Activated CD8-positive, alpha-beta T cell treated with anti-CD3 and anti-CD28 coated beads for 36 hours (primary cell): ENCODE data around the gene C19orf12. TPM values are rescaled to one million over a fixed set of nuclear protein-coding genes. Genes with fewer than 3 reads are reported as not detected.
A peak's percentile ranks its signal among the peaks of the same experiment; 100 is the strongest.

ENCODE experiments used
- ATAC-seq: fragments of 200-7000 bp; cut with Tn5 transposase; one replicate; pipeline ENCODE4 v1.10.0; 2021; ENCODE audit warnings: mild to moderate bottlenecking, moderate library complexity
- CTCF ChIA-PET: fragments of 350-600 bp; sonication (Branson Sonifier 250); formaldehyde crosslinking; loops from one replicate; lab custom pipeline; 2021; ENCODE audit warnings: antibody characterized with exemption; lab: Charles Lee
- POLR2A ChIA-PET: fragments of 350-600 bp; sonication (Branson Sonifier 250); formaldehyde crosslinking; loops from one replicate; lab custom pipeline; 2021; ENCODE audit warnings: antibody characterized with exemption; lab: Charles Lee
- DNase-seq: peaks from one replicate; pipeline ENCODE4 v3.0.0-alpha.2; 2020
- H3K27ac Mint-ChIP-seq: one replicate; pipeline ENCODE4 v1.8.0; 2021; ENCODE audit warnings: mild to moderate bottlenecking, mixed read lengths
- H3K27me3 Mint-ChIP-seq: one replicate; pipeline ENCODE4 v1.8.0; 2021; ENCODE audit warnings: mixed read lengths
- H3K36me3 Mint-ChIP-seq: one replicate; pipeline ENCODE4 v1.8.0; 2021; ENCODE audit warnings: low read depth, mixed read lengths
- H3K4me1 Mint-ChIP-seq: one replicate; pipeline ENCODE4 v1.8.0; 2021; ENCODE audit warnings: low read depth, mixed read lengths
- H3K4me3 Mint-ChIP-seq: one replicate; pipeline ENCODE4 v1.8.0; 2021; ENCODE audit warnings: mild to moderate bottlenecking, moderate library complexity, mixed read lengths
- H3K9me3 Mint-ChIP-seq: one replicate; pipeline ENCODE4 v1.8.0; 2021; ENCODE audit warnings: mixed read lengths
- intact Hi-C: fragments of 100-400 bp; cut with micrococcal nuclease; formaldehyde crosslinking; loops from one replicate; pipeline ENCODE4 v1.10.0; 2022
- total RNA-seq, 2 experiments: library from RNA; stranded (reverse); gene quantifications; one replicate each; pipeline ENCODE4 v1.2.3, GENCODE V29; 2021
- TF ChIP-seq, protein P1 (sequence below): fragments of 200-600 bp; IDR thresholded peaks from one replicate; pipeline ENCODE4 v1.8.0; 2022; ENCODE audit warnings: antibody characterized with exemption, mild to moderate bottlenecking

The C19orf12 gene
- total RNA-seq, 2 experiments from 2014 or later = 33.3 to 36.6 TPM

- H3K36me3 Mint-ChIP-seq = no peaks in the 10 kb centered on the region
- intact Hi-C loops = no loop called here
- H3K9me3 Mint-ChIP-seq = no peaks in the 10 kb centered on the region
Observed at GRCh38 chr19:29724102-29724641, 9.1 kb upstream of the C19orf12 start.

DNA sequence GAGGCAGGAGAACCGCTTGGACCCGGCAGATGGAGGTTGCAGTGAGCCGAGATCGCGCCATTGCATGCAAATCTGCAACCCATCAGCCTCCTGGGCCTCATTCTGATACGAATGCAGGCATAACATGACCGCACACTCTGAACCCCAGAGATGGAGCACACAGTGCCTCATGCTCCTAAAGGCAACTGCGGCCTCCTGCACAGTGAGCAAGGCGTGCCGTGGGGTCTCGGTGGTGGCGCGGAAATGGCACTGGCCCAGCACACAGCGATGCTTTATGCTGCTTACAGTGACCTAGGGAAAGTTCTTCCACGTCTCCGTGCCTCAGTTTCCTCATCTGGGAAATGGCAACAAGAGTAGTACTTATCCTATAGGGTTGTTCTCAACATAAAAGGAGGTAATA lies 2.0 kb upstream of the C19orf12 start:
- Mint-ChIP-seq H3K4me1 (peaks cover 30% of the 10 kb centered on the region), H3K27ac (no peak overlapping the region), H3K4me3 (no peak overlapping the region), H3K36me3 (peaks cover 25% of the 10 kb centered on the region), H3K9me3 (no peaks in the 10 kb centered on the region), H3K27me3 (no peaks in the 10 kb centered on the region)
- intact Hi-C loops = loop anchor here (2.0 kb wide), 2 partner anchors 22 to 106 kb away; no protein-coding TSS in a partner anchor
- DNase-seq (no peak), ATAC-seq (no peak)
- CTCF ChIA-PET = interaction anchor here (0.9 to 20.7 kb wide), 35 partner anchors 8 to 266 kb away, joined by 3 to 300 read pairs (median 8); partner anchors contain the start of genes PLEKHF1 and POP4
- TF ChIP-seq, protein P1, sequence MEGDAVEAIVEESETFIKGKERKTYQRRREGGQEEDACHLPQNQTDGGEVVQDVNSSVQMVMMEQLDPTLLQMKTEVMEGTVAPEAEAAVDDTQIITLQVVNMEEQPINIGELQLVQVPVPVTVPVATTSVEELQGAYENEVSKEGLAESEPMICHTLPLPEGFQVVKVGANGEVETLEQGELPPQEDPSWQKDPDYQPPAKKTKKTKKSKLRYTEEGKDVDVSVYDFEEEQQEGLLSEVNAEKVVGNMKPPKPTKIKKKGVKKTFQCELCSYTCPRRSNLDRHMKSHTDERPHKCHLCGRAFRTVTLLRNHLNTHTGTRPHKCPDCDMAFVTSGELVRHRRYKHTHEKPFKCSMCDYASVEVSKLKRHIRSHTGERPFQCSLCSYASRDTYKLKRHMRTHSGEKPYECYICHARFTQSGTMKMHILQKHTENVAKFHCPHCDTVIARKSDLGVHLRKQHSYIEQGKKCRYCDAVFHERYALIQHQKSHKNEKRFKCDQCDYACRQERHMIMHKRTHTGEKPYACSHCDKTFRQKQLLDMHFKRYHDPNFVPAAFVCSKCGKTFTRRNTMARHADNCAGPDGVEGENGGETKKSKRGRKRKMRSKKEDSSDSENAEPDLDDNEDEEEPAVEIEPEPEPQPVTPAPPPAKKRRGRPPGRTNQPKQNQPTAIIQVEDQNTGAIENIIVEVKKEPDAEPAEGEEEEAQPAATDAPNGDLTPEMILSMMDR = no peak
- POLR2A ChIA-PET = interaction anchor here (1.2 to 4.6 kb wide), 13 partner anchors 9 to 225 kb away, joined by 3 to 49 read pairs (median 12); partner anchors contain the start of genes POP4 and URI1

More at GRCh38 chr19:29724102-29724641, 9.1 kb upstream of the C19orf12 start:
- peaks cover 3% of the 10 kb centered on the region for H3K27me3 Mint-ChIP-seq
- peak overlapping the region; percentile 6 for H3K27ac Mint-ChIP-seq
- ATAC-seq = peak; percentile 80
- CTCF ChIA-PET = interaction anchor here (1.0 to 2.5 kb wide), 5 partner anchors 8 to 149 kb away, joined by 3 to 15 read pairs (median 4); partner anchors contain the start of gene C19orf12
- DNase-seq = peak; percentile 69
- POLR2A ChIA-PET = interaction anchor here (1.2 kb wide), 1 partner anchor 114 kb away, joined by 4 read pairs; no protein-coding TSS in a partner anchor
- peak overlapping the region; percentile 62 for H3K4me3 Mint-ChIP-seq
- H3K4me1 Mint-ChIP-seq = peaks cover 15% of the 10 kb centered on the region
- TF ChIP-seq, protein P1 = no peak

- Mint-ChIP-seq H3K27me3 (no peaks in the 10 kb centered on the region), H3K27ac (peak overlapping the region; percentile 98), H3K4me1 (peaks cover 39% of the 10 kb centered on the region), H3K36me3 (peaks cover 29% of the 10 kb centered on the region), H3K4me3 (peak overlapping the region; percentile 97), H3K9me3 (no peaks in the 10 kb centered on the region)
- TF ChIP-seq, protein P1 = no peak
- DNase-seq = peak; percentile 52
- ATAC-seq = peak; percentile 2
- intact Hi-C loops = loop anchor here (2.0 kb wide), 2 partner anchors 21 to 105 kb away; no protein-coding TSS in a partner anchor
- ChIA-PET CTCF (interaction anchor here (0.6 to 20.7 kb wide), 48 partner anchors 9 to 1347 kb away, joined by 3 to 300 read pairs (median 5); partner anchors contain the start of genes PLEKHF1, POP4 and URI1), POLR2A (interaction anchor here (0.6 to 4.6 kb wide), 20 partner anchors 10 to 226 kb away, joined by 3 to 49 read pairs (median 7); partner anchors contain the start of genes POP4 and URI1)
Observed at GRCh38 chr19:29715701-29716581, 880 bp upstream of the C19orf12 start.

GRCh38 chr19:29714371-29714952 lies 599 bp downstream of the C19orf12 start:
- Mint-ChIP-seq H3K27ac (peak overlapping the region; percentile 93), H3K36me3 (peaks cover 38% of the 10 kb centered on the region), H3K9me3 (no peaks in the 10 kb centered on the region), H3K27me3 (no peaks in the 10 kb centered on the region), H3K4me3 (peak overlapping the region; percentile 95), H3K4me1 (peaks cover 52% of the 10 kb centered on the region)
- ChIA-PET CTCF (interaction anchor here (1.0 to 20.7 kb wide), 7 partner anchors 16 to 252 kb away, joined by 3 to 300 read pairs (median 6); partner anchors contain the start of genes PLEKHF1 and POP4), POLR2A (interaction anchor here (0.6 to 4.6 kb wide), 12 partner anchors 9 to 108 kb away, joined by 3 to 49 read pairs (median 5); partner anchors contain the start of genes PLEKHF1 and POP4)
- TF ChIP-seq, protein P1 = no peak
- DNase-seq (peak; percentile 57), ATAC-seq (peak; percentile 22)
- intact Hi-C loops = no loop called here
